DOHH2 (cell line): ENCODE results near the gene IFNL2.

Experiments
- H3F3A ChIP-seq: fragments of 200-600 bp; sonication (generic), shearing (Covaris generic); 2 replicates; pipeline ENCODE4 v1.6.0; 2016; ENCODE audit warnings: antibody characterized with exemption, mild to moderate bottlenecking; ENCODE audit not compliant: control insufficient read depth, insufficient read depth
- H3K27ac ChIP-seq: fragments of 200-600 bp; sonication (generic); 2 replicates; pipeline ENCODE4 v1.5.1; 2014; ENCODE audit warnings: low read depth, mild to moderate bottlenecking, low read length, moderate library complexity
- H3K27me3 ChIP-seq: fragments of 200-600 bp; sonication (generic); 2 replicates; pipeline ENCODE4 v1.6.1; 2014; ENCODE audit warnings: mild to moderate bottlenecking, low read length, mixed read lengths; ENCODE audit not compliant: control insufficient read depth
- H3K36me3 ChIP-seq: fragments of 200-600 bp; sonication (generic); 2 replicates; pipeline ENCODE4 v1.6.1; 2014; ENCODE audit warnings: mild to moderate bottlenecking, low read length, moderate library complexity, mixed read lengths; ENCODE audit not compliant: control insufficient read depth
- H3K4me1 ChIP-seq: fragments of 200-600 bp; sonication (generic); 2 replicates; pipeline ENCODE4 v1.6.1; 2014; ENCODE audit warnings: mild to moderate bottlenecking, low read length, mixed read lengths; ENCODE audit not compliant: control insufficient read depth
- H3K4me2 ChIP-seq: fragments of 200-600 bp; sonication (generic); 2 replicates; pipeline ENCODE4 v1.6.0; 2014; ENCODE audit warnings: mild to moderate bottlenecking, low read length, moderate library complexity
- H3K4me3 ChIP-seq: fragments of 200-600 bp; sonication (generic); 2 replicates; pipeline ENCODE4 v1.5.1; 2014; ENCODE audit warnings: mild to moderate bottlenecking, low read length, mixed read lengths
- H3K79me2 ChIP-seq: fragments of 200-600 bp; sonication (generic); 2 replicates; pipeline ENCODE4 v1.6.1; 2014; ENCODE audit warnings: mild to moderate bottlenecking, low read length, mixed read lengths; ENCODE audit not compliant: control insufficient read depth
- H3K9me2 ChIP-seq: fragments of 200-600 bp; sonication (generic); replicated peaks from 2 replicates; pipeline ENCODE4 v1.6.1; 2014; ENCODE audit warnings: mild to moderate bottlenecking, low read length, mixed read lengths; ENCODE audit not compliant: control insufficient read depth
- H3K9me3 ChIP-seq: fragments of 200-600 bp; sonication (generic); 2 replicates; pipeline ENCODE4 v1.6.1; 2014; ENCODE audit warnings: antibody characterized with exemption, low read length, mixed read lengths; ENCODE audit not compliant: control insufficient read depth, insufficient read depth
- H4K20me1 ChIP-seq: fragments of 200-600 bp; sonication (generic); 2 replicates; pipeline ENCODE4 v1.6.0; 2014; ENCODE audit warnings: low read depth, mild to moderate bottlenecking, antibody characterized with exemption, low read length, moderate library complexity; ENCODE audit not compliant: control insufficient read depth, insufficient read depth
- CTCF ChIP-seq: fragments of 200-600 bp; sonication (generic); IDR thresholded peaks from one replicate; pipeline ENCODE4 v1.5.1; 2014; ENCODE audit warnings: antibody characterized with exemption, mild to moderate bottlenecking, low read depth, low read length; ENCODE audit not compliant: poor library complexity, severe bottlenecking
- EZH2phosphoT487 ChIP-seq: fragments of 200-600 bp; sonication (generic); IDR thresholded peaks from 2 replicates; pipeline ENCODE4 v1.6.1; 2017; ENCODE audit warnings: borderline replicate concordance, mild to moderate bottlenecking, antibody characterized with exemption, low read length, moderate library complexity, mixed read lengths

The IFNL2 gene

GRCh38 chr19:39304185-39304513 is 36.0 kb downstream of the IFNL2 start:
- no peak overlapping the region for H3K27ac ChIP-seq
- TF ChIP-seq CTCF (no peak), EZH2phosphoT487 (no peak)
- no peaks in the 10 kb centered on the region for H4K20me1 ChIP-seq
- no peaks in the 10 kb centered on the region for H3K9me2 ChIP-seq
- H3K36me3 ChIP-seq, result no peaks in the 10 kb centered on the region
- H3K4me1 ChIP-seq, result no peaks in the 10 kb centered on the region
- no peak overlapping the region for H3K4me3 ChIP-seq
- H3K27me3 ChIP-seq, result no peaks in the 10 kb centered on the region
- H3K79me2 ChIP-seq, result no peaks in the 10 kb centered on the region
- no peak overlapping the region for H3K4me2 ChIP-seq
- no peaks in the 10 kb centered on the region for H3F3A ChIP-seq
- H3K9me3 ChIP-seq, result no peaks in the 10 kb centered on the region

- Histone ChIP-seq H3K4me1 (no peaks in the 10 kb centered on the region), H3F3A (no peaks in the 10 kb centered on the region), H3K4me2 (no peak overlapping the region), H3K4me3 (no peak overlapping the region), H4K20me1 (no peaks in the 10 kb centered on the region), H3K79me2 (no peaks in the 10 kb centered on the region), H3K9me2 (no peaks in the 10 kb centered on the region), H3K9me3 (no peaks in the 10 kb centered on the region), H3K36me3 (no peaks in the 10 kb centered on the region), H3K27ac (no peak overlapping the region), H3K27me3 (no peaks in the 10 kb centered on the region)
- TF ChIP-seq EZH2phosphoT487 (no peak), CTCF (no peak)
Observed at GRCh38 chr19:39304701-39305571, 36.7 kb downstream of the IFNL2 start.

GRCh38 chr19:39306075-39306474 is 37.9 kb downstream of the IFNL2 start:
- no peak overlapping the region for H3K4me2 ChIP-seq

More at GRCh38 chr19:39306075-39306474, 37.9 kb downstream of the IFNL2 start:
- Histone ChIP-seq H3K27me3 (no peaks in the 10 kb centered on the region), H3K36me3 (no peaks in the 10 kb centered on the region), H3K79me2 (no peaks in the 10 kb centered on the region), H3F3A (no peaks in the 10 kb centered on the region), H3K9me3 (no peaks in the 10 kb centered on the region), H3K4me1 (no peaks in the 10 kb centered on the region), H3K9me2 (no peaks in the 10 kb centered on the region), H3K4me3 (no peak overlapping the region), H4K20me1 (no peaks in the 10 kb centered on the region), H3K27ac (no peak overlapping the region)
- no peak for TF ChIP-seq EZH2phosphoT487
- no peak for TF ChIP-seq CTCF
